HEK293 (cell line): ENCODE data around the gene ZNF217.

Experiments
- BCL11A ChIP-seq: fragments of 450-650 bp; formaldehyde crosslinking; IDR thresholded peaks from 2 replicates; pipeline ENCODE4 v1.5.1; 2016; ENCODE audit warnings: low read depth, missing biosample characterization, missing genetic modification characterization
- MZF1 ChIP-seq: fragments of 450-650 bp; formaldehyde crosslinking; IDR thresholded peaks from 2 replicates; pipeline ENCODE4 v1.5.1; 2017; ENCODE audit warnings: missing biosample characterization, missing genetic modification characterization, borderline replicate concordance
- PATZ1 ChIP-seq: fragments of 450-650 bp; formaldehyde crosslinking; IDR thresholded peaks from 2 replicates; pipeline ENCODE4 v1.5.1; 2016; ENCODE audit warnings: missing biosample characterization, missing genetic modification characterization
- PRDM10 ChIP-seq: fragments of 450-650 bp; formaldehyde crosslinking; IDR thresholded peaks from 2 replicates; pipeline ENCODE4 v1.5.1; 2016; ENCODE audit warnings: missing biosample characterization, missing genetic modification characterization
- PRDM6 ChIP-seq: fragments of 450-650 bp; formaldehyde crosslinking; IDR thresholded peaks from 2 replicates; pipeline ENCODE4 v1.5.1; 2017; ENCODE audit warnings: missing biosample characterization, missing genetic modification characterization
- ZBTB6 ChIP-seq: fragments of 450-650 bp; formaldehyde crosslinking; IDR thresholded peaks from 2 replicates; pipeline ENCODE4 v1.5.1; 2017; ENCODE audit warnings: missing biosample characterization, missing genetic modification characterization
- ZNF133 ChIP-seq: fragments of 450-650 bp; formaldehyde crosslinking; IDR thresholded peaks from 2 replicates; pipeline ENCODE4 v1.5.1; 2016; ENCODE audit warnings: missing biosample characterization, missing genetic modification characterization
- ZNF140 ChIP-seq: fragments of 450-650 bp; formaldehyde crosslinking; IDR thresholded peaks from 2 replicates; pipeline ENCODE4 v1.5.1; 2016; ENCODE audit warnings: missing biosample characterization, missing genetic modification characterization
- ZNF157 ChIP-seq: fragments of 450-650 bp; formaldehyde crosslinking; IDR thresholded peaks from 2 replicates; pipeline ENCODE4 v1.5.1; 2016; ENCODE audit warnings: missing biosample characterization, missing genetic modification characterization
- ZNF169 ChIP-seq: fragments of 450-650 bp; formaldehyde crosslinking; IDR thresholded peaks from 2 replicates; pipeline ENCODE4 v1.5.1; 2016; ENCODE audit warnings: missing biosample characterization, missing genetic modification characterization
- ZNF174 ChIP-seq: fragments of 450-650 bp; formaldehyde crosslinking; IDR thresholded peaks from 2 replicates; pipeline ENCODE4 v1.5.0; 2017; ENCODE audit warnings: missing biosample characterization, mild to moderate bottlenecking, missing genetic modification characterization
- ZNF19 ChIP-seq: fragments of 450-650 bp; formaldehyde crosslinking; IDR thresholded peaks from 2 replicates; pipeline ENCODE4; 2016; ENCODE audit warnings: missing biosample characterization, missing genetic modification characterization, low read depth
- ZNF341 ChIP-seq: fragments of 450-650 bp; formaldehyde crosslinking; IDR thresholded peaks from 2 replicates; pipeline ENCODE4; 2016; ENCODE audit warnings: low read depth, missing biosample characterization, missing genetic modification characterization
- ZNF354C ChIP-seq: fragments of 450-650 bp; formaldehyde crosslinking; IDR thresholded peaks from 2 replicates; pipeline ENCODE4 v1.5.1; 2016; ENCODE audit warnings: missing biosample characterization, missing genetic modification characterization, low read depth, borderline replicate concordance
- ZNF423 ChIP-seq: fragments of 450-650 bp; formaldehyde crosslinking; IDR thresholded peaks from 2 replicates; pipeline ENCODE4 v1.5.1; 2016; ENCODE audit warnings: missing biosample characterization, missing genetic modification characterization
- ZNF433 ChIP-seq: fragments of 450-650 bp; formaldehyde crosslinking; IDR thresholded peaks from 2 replicates; pipeline ENCODE4 v1.5.1; 2016; ENCODE audit warnings: missing biosample characterization, missing genetic modification characterization, low read depth
- ZNF449 ChIP-seq: fragments of 450-650 bp; formaldehyde crosslinking; IDR thresholded peaks from 2 replicates; pipeline ENCODE4 v1.5.1; 2017; ENCODE audit warnings: missing biosample characterization, mild to moderate bottlenecking, missing genetic modification characterization, moderate library complexity
- ZNF501 ChIP-seq: fragments of 450-650 bp; formaldehyde crosslinking; IDR thresholded peaks from 2 replicates; pipeline ENCODE4 v1.5.1; 2016; ENCODE audit warnings: missing biosample characterization, missing genetic modification characterization
- ZNF561 ChIP-seq: fragments of 450-650 bp; IDR thresholded peaks from 2 replicates; pipeline ENCODE4 v1.5.1; 2018; ENCODE audit warnings: missing biosample characterization, missing genetic modification characterization, borderline replicate concordance
- ZNF626 ChIP-seq: fragments of 450-650 bp; sonication (Bioruptor Pico); formaldehyde crosslinking; IDR thresholded peaks from 2 replicates; pipeline ENCODE4 v1.5.1; 2018; ENCODE audit warnings: missing biosample characterization, missing genetic modification characterization, inconsistent platforms
- TF ChIP-seq, protein P1 (sequence below): fragments of 450-650 bp; formaldehyde crosslinking; IDR thresholded peaks from 2 replicates; pipeline ENCODE4 v1.5.1; 2016; ENCODE audit warnings: missing biosample characterization, missing genetic modification characterization
- TF ChIP-seq, protein P2 (sequence below): fragments of 450-650 bp; IDR thresholded peaks from 2 replicates; pipeline ENCODE4 v1.5.1; 2018; ENCODE audit warnings: missing biosample characterization, mild to moderate bottlenecking, missing genetic modification characterization

The ZNF217 gene

DNA sequence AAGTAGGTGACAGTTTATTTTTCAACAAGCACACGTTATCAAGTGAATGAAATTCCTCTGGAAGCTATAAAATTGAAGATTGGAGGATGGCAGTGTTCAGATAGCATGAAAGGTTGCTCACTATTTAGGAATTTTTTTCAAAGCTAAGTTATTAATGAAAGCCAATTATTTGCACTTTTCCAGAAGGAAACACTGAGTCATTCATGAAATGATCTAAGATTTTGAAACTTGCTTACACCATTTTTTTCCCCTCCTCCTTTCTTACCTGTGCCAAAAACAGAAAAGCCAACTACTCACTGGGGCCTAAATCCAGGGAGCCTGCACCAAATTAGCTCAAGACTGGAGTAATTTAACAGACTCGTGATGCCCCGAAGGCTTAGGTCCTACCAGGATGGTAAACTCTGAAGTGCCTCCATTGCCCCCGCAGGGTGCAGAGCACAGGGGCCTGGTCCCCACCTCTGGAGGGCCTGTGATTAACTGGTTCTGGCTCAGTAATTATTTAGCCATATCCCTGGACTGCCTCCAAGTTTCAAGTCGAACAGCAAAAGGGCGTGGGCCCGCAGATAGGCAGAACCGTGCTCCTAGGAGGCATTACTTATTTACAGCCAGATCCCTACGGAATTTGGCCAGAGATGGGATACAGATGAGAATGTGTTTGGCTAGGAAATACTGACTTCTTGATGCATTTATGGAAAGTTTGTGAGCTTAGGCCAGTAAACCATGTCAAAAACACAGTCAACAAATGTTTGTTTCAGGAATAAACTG is 28.0 kb upstream of the ZNF217 start (continued):
- TF ChIP-seq, protein P1, sequence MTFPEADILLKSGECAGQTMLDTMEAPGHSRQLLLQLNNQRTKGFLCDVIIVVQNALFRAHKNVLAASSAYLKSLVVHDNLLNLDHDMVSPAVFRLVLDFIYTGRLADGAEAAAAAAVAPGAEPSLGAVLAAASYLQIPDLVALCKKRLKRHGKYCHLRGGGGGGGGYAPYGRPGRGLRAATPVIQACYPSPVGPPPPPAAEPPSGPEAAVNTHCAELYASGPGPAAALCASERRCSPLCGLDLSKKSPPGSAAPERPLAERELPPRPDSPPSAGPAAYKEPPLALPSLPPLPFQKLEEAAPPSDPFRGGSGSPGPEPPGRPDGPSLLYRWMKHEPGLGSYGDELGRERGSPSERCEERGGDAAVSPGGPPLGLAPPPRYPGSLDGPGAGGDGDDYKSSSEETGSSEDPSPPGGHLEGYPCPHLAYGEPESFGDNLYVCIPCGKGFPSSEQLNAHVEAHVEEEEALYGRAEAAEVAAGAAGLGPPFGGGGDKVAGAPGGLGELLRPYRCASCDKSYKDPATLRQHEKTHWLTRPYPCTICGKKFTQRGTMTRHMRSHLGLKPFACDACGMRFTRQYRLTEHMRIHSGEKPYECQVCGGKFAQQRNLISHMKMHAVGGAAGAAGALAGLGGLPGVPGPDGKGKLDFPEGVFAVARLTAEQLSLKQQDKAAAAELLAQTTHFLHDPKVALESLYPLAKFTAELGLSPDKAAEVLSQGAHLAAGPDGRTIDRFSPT (tag by site-specific recombination): peak; percentile 48; the same call in 1 of the 2 replicates
- TF ChIP-seq PRDM10 (tag by site-specific recombination): peak; percentile 83
- TF ChIP-seq ZNF133 (tag by site-specific recombination): no peak
- TF ChIP-seq ZBTB6: no peak
- no peak for TF ChIP-seq ZNF169 (tag by site-specific recombination)
- no peak for TF ChIP-seq ZNF423 (tag by site-specific recombination)
- TF ChIP-seq MZF1 (tag by site-specific recombination): 0 out of 2 replicates have a peak, but pooled peaks have one; percentile 52
- no peak for TF ChIP-seq ZNF354C (tag by site-specific recombination)
- TF ChIP-seq BCL11A (tag by site-specific recombination): 0 out of 2 replicates have a peak, but pooled peaks have one; percentile 37
- peak; percentile 62; the same call in 1 of the 2 replicates for TF ChIP-seq ZNF561
- peak; percentile 43; the same call in 1 of the 2 replicates for TF ChIP-seq ZNF501 (tag by site-specific recombination)
- peak; percentile 91 for TF ChIP-seq PATZ1 (tag by site-specific recombination)
- no peak for TF ChIP-seq ZNF626 (tag by site-specific recombination)
- TF ChIP-seq ZNF433 (tag by site-specific recombination): no peak
- TF ChIP-seq, protein P2, sequence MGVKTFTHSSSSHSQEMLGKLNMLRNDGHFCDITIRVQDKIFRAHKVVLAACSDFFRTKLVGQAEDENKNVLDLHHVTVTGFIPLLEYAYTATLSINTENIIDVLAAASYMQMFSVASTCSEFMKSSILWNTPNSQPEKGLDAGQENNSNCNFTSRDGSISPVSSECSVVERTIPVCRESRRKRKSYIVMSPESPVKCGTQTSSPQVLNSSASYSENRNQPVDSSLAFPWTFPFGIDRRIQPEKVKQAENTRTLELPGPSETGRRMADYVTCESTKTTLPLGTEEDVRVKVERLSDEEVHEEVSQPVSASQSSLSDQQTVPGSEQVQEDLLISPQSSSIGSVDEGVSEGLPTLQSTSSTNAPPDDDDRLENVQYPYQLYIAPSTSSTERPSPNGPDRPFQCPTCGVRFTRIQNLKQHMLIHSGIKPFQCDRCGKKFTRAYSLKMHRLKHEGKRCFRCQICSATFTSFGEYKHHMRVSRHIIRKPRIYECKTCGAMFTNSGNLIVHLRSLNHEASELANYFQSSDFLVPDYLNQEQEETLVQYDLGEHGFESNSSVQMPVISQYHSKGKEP (tag by site-specific recombination): 0 out of 2 replicates have a peak, but pooled peaks have one; percentile 51
- TF ChIP-seq ZNF449 (tag by site-specific recombination): no peak
- no peak for TF ChIP-seq ZNF140 (tag by site-specific recombination)
- TF ChIP-seq ZNF174: no peak
- TF ChIP-seq ZNF19: no peak
- no peak for TF ChIP-seq ZNF157 (tag by site-specific recombination)
- TF ChIP-seq ZNF341 (tag by site-specific recombination): no peak
- TF ChIP-seq PRDM6 (tag by site-specific recombination): peak; percentile 88
- TF ChIP-seq, all 188 proteins: peak for 48
